Cardiac fibroblast (primary cell): Measurements from ENCODE around the gene AP5S1.

Experiments
- DNase-seq, 2 donors: peaks; one replicate each; pipeline versions ENCODE4 v3.0.0 to v3.0.0-alpha.2; 2010; ENCODE audit warnings: low read depth in 2 of 2
- H3K4me3 ChIP-seq, 2 donors: replicated peaks in 1 of 2; 1 replicate in 1 of 2; 2 replicates in 1 of 2; pipeline ENCODE4 v1.5.1; 2011; ENCODE audit warnings: low read depth in 2 of 2, low read length in 2 of 2, mild to moderate bottlenecking in 2 of 2, moderate library complexity in 1 of 2
- TF ChIP-seq, protein P1 (sequence below): IDR thresholded peaks from one replicate; pipeline ENCODE4 v1.5.1; 2011; ENCODE audit warnings: low read depth, mild to moderate bottlenecking, low read length, inconsistent platforms

Gene AP5S1

GRCh38 chr20:3866464-3866863, 46.1 kb downstream of the AP5S1 start:
- DNase-seq, result no peak
- no peak overlapping the region for H3K4me3 ChIP-seq
- TF ChIP-seq, protein P1, sequence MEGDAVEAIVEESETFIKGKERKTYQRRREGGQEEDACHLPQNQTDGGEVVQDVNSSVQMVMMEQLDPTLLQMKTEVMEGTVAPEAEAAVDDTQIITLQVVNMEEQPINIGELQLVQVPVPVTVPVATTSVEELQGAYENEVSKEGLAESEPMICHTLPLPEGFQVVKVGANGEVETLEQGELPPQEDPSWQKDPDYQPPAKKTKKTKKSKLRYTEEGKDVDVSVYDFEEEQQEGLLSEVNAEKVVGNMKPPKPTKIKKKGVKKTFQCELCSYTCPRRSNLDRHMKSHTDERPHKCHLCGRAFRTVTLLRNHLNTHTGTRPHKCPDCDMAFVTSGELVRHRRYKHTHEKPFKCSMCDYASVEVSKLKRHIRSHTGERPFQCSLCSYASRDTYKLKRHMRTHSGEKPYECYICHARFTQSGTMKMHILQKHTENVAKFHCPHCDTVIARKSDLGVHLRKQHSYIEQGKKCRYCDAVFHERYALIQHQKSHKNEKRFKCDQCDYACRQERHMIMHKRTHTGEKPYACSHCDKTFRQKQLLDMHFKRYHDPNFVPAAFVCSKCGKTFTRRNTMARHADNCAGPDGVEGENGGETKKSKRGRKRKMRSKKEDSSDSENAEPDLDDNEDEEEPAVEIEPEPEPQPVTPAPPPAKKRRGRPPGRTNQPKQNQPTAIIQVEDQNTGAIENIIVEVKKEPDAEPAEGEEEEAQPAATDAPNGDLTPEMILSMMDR, result no peak

GRCh38 chr20:3867802-3868201, 47.5 kb downstream of the AP5S1 start:
- H3K4me3 ChIP-seq, result no peak overlapping the region
- TF ChIP-seq, protein P1, result no peak
- no peak for DNase-seq

DNA sequence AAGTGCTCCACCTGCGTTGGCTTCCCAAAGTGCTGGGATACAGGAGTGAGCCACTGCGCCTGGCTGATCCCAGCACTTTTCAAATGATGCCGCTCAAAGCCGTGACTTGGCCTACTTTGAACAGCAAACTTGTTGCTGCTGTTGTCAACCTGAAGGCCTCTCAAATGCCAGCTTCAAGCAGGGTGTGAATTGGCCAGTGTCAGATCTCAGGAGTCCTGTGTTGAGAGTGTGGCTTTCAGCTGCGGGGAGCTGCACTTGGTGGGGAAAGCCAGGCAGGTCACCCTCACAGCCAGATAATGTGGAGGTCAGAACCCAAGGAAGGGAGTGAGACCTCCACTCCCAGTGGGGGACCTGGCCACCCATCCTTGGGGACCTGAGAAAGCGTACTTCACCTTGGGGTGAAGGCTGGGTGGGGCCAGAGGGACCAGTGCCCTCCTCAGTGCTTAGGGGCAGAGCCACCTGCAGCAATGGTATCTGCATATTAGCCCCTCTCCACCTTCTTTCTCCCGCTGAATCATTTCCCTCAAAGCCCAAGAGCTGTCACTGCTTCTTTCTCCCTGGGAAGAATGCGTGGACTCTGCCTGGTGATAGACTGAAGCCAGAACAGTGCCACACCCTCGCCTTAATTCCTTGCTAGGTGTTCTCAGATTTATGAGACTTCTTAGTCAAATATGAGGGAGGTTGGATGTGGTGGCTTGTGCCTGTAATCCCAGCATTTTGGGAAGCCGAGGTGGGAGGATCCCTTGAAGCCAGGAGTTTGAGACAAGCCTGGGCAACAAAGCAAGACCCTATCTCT, 49.7 kb downstream of the AP5S1 start:
- TF ChIP-seq, protein P1, result no peak
- H3K4me3 ChIP-seq, result no peak overlapping the region
- DNase-seq, result no peak

GRCh38 chr20:3871550-3872265, 51.4 kb downstream of the AP5S1 start:
- TF ChIP-seq, protein P1, result no peak
- DNase-seq, result no peak
- no peak overlapping the region for H3K4me3 ChIP-seq

DNA sequence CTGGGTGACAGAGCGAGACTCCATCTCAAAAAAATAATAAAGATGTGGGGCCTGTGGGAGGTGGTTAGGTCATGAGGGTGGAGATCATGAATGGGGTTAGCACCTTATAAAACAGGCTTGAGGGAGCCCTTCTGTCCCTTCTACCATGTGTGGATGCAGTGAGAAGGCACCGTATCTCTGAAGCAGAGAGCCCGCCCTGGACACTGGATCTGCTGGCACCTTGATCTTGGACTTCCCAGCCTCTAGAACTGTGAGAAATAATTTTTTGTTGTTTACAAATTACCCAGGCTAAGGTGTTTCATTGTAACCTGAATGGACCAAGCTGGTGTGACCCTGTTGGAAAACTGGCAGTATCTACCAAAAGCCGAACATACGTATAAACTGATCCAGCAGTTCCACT, 53.2 kb downstream of the AP5S1 start:
- TF ChIP-seq, protein P1, result no peak
- no peak for DNase-seq
- H3K4me3 ChIP-seq, result no peak overlapping the region

DNA sequence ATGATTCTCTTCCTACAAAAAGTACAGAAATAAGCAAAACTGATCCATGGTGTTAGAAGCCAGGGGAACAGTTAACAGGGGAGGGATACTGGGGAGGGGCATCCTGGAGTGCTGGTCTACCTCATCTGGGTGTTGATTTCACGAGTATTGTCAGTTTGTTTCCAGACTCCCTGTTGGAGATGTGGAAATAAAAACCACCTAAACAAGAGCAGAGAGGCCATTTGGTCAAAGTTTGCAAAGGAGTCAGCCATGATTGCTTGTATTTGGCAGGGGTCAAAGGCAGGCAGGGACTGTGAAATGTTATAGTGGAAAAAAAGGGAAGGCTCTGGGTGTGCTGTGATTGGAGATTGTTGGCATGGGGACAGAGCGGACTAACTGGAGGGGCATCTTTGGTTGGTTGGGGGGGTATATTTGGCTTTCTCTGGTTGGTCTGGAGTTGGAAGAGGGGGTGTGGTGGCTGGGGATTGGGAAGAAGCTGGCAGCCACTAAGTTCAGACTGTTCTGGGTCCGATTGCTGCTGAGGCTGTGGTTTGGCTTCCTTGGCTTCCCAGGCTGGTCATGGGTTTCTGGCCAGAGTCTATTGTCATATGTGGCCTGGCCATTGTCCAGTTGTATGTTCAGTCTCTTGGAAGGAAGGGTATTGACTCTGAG, 54.0 kb downstream of the AP5S1 start:
- no peak overlapping the region for H3K4me3 ChIP-seq
- TF ChIP-seq, protein P1, result no peak
- peak in 1 of 2 donors; percentile 29 for DNase-seq
